HepG2 (cell line): ENCODE measurements around the gene PRMT7. TPM values are rescaled to one million over a fixed set of nuclear protein-coding genes. Genes with fewer than 3 reads are reported as not detected.

ENCODE experiments used
- CBFB ChIP-seq: sonication (generic); formaldehyde crosslinking; IDR thresholded peaks from 2 replicates; pipeline ENCODE4 v1.4.0; 2020; ENCODE audit warnings: missing genetic modification reagents
- HIVEP1 ChIP-seq: sonication (generic); formaldehyde crosslinking; IDR thresholded peaks from 2 replicates; pipeline ENCODE4 v1.4.0; 2020; ENCODE audit warnings: mild to moderate bottlenecking, missing genetic modification reagents
- IKZF5 ChIP-seq: IDR thresholded peaks from 2 replicates; pipeline ENCODE4 v1.6.1; 2018; ENCODE audit warnings: missing genetic modification reagents, mild to moderate bottlenecking, missing compliant biosample characterization
- ISL2 ChIP-seq: sonication (generic); formaldehyde crosslinking; IDR thresholded peaks from 2 replicates; pipeline ENCODE4 v1.5.0; 2020; ENCODE audit warnings: missing genetic modification reagents
- ISX ChIP-seq: sonication (generic); formaldehyde crosslinking; conservative IDR thresholded peaks from 2 replicates; pipeline ENCODE4 v1.5.0; 2020; ENCODE audit warnings: missing genetic modification reagents
- MED8 ChIP-seq: sonication (generic); formaldehyde crosslinking; IDR thresholded peaks from 2 replicates; pipeline ENCODE4 v1.8.1; 2023; ENCODE audit warnings: mild to moderate bottlenecking, missing genetic modification reagents; ENCODE audit not compliant: insufficient replicate concordance
- MIER2 ChIP-seq: IDR thresholded peaks from 2 replicates; pipeline ENCODE4 v1.6.1; 2016; ENCODE audit warnings: missing biosample characterization, missing genetic modification reagents
- ONECUT2 ChIP-seq: sonication (generic); formaldehyde crosslinking; IDR thresholded peaks from 2 replicates; pipeline ENCODE4 v1.4.0; 2020; ENCODE audit warnings: missing genetic modification reagents
- PAX8 ChIP-seq: sonication (generic); formaldehyde crosslinking; IDR thresholded peaks from 2 replicates; pipeline ENCODE4 v1.8.0; 2022; ENCODE audit warnings: mild to moderate bottlenecking, missing genetic modification reagents, borderline replicate concordance
- PHB2 ChIP-seq: fragments of 450-650 bp; IDR thresholded peaks from 2 replicates; pipeline ENCODE4 v1.6.1; 2018; ENCODE audit not compliant: partially characterized antibody
- SYNCRIP ChIP-seq: fragments of 200-400 bp; formaldehyde crosslinking; IDR thresholded peaks from 2 replicates; pipeline ENCODE4 v1.6.1; 2018; ENCODE audit warnings: mild to moderate bottlenecking, low read depth, low read length; ENCODE audit not compliant: insufficient read depth
- TFE3 ChIP-seq: IDR thresholded peaks from 2 replicates; pipeline ENCODE4 v1.6.1; 2016
- TOPORS ChIP-seq: sonication (generic); formaldehyde crosslinking; IDR thresholded peaks from 2 replicates; pipeline ENCODE4 v1.8.0; 2023; ENCODE audit warnings: mild to moderate bottlenecking, missing genetic modification reagents
- WIZ ChIP-seq: sonication (generic); formaldehyde crosslinking; IDR thresholded peaks from 2 replicates; pipeline ENCODE4 v1.5.1; 2020; ENCODE audit warnings: mild to moderate bottlenecking, missing genetic modification reagents
- XRCC5 ChIP-seq: fragments of 200-400 bp; formaldehyde crosslinking; optimal IDR thresholded peaks from 2 replicates; pipeline ENCODE3; 2017; ENCODE audit warnings: mild to moderate bottlenecking, low read length
- ZIK1 ChIP-seq: sonication (generic); formaldehyde crosslinking; IDR thresholded peaks from 2 replicates; pipeline ENCODE4 v1.5.0; 2020; ENCODE audit warnings: mild to moderate bottlenecking, low read depth, missing genetic modification reagents, borderline replicate concordance
- ZKSCAN8 ChIP-seq: IDR thresholded peaks from 2 replicates; pipeline ENCODE4 v1.6.1; 2016; ENCODE audit warnings: borderline replicate concordance, missing genetic modification reagents, missing compliant biosample characterization
- ZNF263 ChIP-seq: sonication (generic); formaldehyde crosslinking; IDR thresholded peaks from 2 replicates; pipeline ENCODE4 v1.4.0; 2020; ENCODE audit warnings: missing genetic modification reagents
- ZNF33B ChIP-seq: sonication (generic); formaldehyde crosslinking; IDR thresholded peaks from 2 replicates; pipeline ENCODE4 v1.5.1; 2020; ENCODE audit warnings: mild to moderate bottlenecking, missing genetic modification reagents
- ZNF558 ChIP-seq: sonication (generic); formaldehyde crosslinking; IDR thresholded peaks from 2 replicates; pipeline ENCODE4 v1.9.0; 2022; ENCODE audit warnings: mild to moderate bottlenecking, missing genetic modification reagents, borderline replicate concordance
- ZNF670 ChIP-seq: sonication (generic); formaldehyde crosslinking; IDR thresholded peaks from 2 replicates; pipeline ENCODE4 v1.8.0; 2022; ENCODE audit warnings: mild to moderate bottlenecking, missing genetic modification reagents, borderline replicate concordance
- polyA plus RNA-seq, 8 experiments: library from polyadenylated mRNA; depleted of rRNA in 3 of 8; stranded (reverse) in 7 of 8; unstranded in 1 of 8; fragments of >200 nt; fragmentation: Illumina TruSeq in 4 of 8; extraction: Trizol in 4 of 8; gene quantifications; 2 replicates each; pipeline versions ENCODE4 v1.2.1 to v1.2.3, GENCODE V29; 2011 to 2016; ENCODE audit warnings: low read depth in 4 of 8, missing spikeins in 1 of 8, mixed read lengths in 1 of 8; ENCODE audit not compliant: insufficient read depth in 1 of 8
- total RNA-seq, 5 experiments: library from RNA; depleted of rRNA; stranded (reverse); fragments of >200 nt; fragmentation: Illumina TruSeq; extraction: Trizol; gene quantifications; 2 replicates each; pipeline ENCODE4 v1.2.3, GENCODE V29; 2016; ENCODE audit warnings: low read depth in 1 of 5
- TF ChIP-seq, protein P1 (sequence below): sonication (generic); formaldehyde crosslinking; IDR thresholded peaks from 2 replicates; pipeline ENCODE4; 2020; ENCODE audit warnings: missing genetic modification reagents, mild to moderate bottlenecking, borderline replicate concordance
- TF ChIP-seq, protein P2 (sequence below): sonication (generic); formaldehyde crosslinking; IDR thresholded peaks from 2 replicates; pipeline ENCODE4 v1.9.0; 2021; ENCODE audit warnings: missing genetic modification reagents, borderline replicate concordance

PRMT7 gene
- total and polyA plus RNA-seq, 2 of the 13 experiments (the other 11 are each of a cell fraction or from before 2014, with no cell fraction given), result 47.5 to 55.0 TPM

GRCh38 chr16:68310774-68311511 is at the start of gene PRMT7, which contains the start of gene SLC7A6OS (continued):
- no peak for TF ChIP-seq SYNCRIP
- TF ChIP-seq ZIK1, result peak; percentile 99
- peak; percentile 98 for TF ChIP-seq HIVEP1
- peak; percentile 98 for TF ChIP-seq MED8
- peak; percentile 99 for TF ChIP-seq ISX (CRISPR knock-in tag)
- peak; percentile 97 for TF ChIP-seq TFE3 (CRISPR knock-in tag)
- TF ChIP-seq ONECUT2 (CRISPR knock-in tag), result peak; percentile 79
- TF ChIP-seq PHB2, result no peak
- peak; percentile 90 for TF ChIP-seq XRCC5
- TF ChIP-seq ZKSCAN8 (CRISPR knock-in tag), result peak; percentile 97
- peak; percentile 99 for TF ChIP-seq TOPORS
- peak; percentile 92 for TF ChIP-seq ISL2 (CRISPR knock-in tag)
- TF ChIP-seq IKZF5 (CRISPR knock-in tag), result peak; percentile 100
- TF ChIP-seq WIZ, result peak; percentile 97
- TF ChIP-seq, protein P1, sequence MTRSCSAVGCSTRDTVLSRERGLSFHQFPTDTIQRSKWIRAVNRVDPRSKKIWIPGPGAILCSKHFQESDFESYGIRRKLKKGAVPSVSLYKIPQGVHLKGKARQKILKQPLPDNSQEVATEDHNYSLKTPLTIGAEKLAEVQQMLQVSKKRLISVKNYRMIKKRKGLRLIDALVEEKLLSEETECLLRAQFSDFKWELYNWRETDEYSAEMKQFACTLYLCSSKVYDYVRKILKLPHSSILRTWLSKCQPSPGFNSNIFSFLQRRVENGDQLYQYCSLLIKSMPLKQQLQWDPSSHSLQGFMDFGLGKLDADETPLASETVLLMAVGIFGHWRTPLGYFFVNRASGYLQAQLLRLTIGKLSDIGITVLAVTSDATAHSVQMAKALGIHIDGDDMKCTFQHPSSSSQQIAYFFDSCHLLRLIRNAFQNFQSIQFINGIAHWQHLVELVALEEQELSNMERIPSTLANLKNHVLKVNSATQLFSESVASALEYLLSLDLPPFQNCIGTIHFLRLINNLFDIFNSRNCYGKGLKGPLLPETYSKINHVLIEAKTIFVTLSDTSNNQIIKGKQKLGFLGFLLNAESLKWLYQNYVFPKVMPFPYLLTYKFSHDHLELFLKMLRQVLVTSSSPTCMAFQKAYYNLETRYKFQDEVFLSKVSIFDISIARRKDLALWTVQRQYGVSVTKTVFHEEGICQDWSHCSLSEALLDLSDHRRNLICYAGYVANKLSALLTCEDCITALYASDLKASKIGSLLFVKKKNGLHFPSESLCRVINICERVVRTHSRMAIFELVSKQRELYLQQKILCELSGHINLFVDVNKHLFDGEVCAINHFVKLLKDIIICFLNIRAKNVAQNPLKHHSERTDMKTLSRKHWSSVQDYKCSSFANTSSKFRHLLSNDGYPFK, result peak; percentile 97
- TF ChIP-seq ZNF33B (CRISPR knock-in tag), result peak; percentile 100
- peak; percentile 86 for TF ChIP-seq ZNF263
- TF ChIP-seq MIER2 (CRISPR knock-in tag), result peak; percentile 86; the same call in 1 of the 2 replicates
- TF ChIP-seq, protein P2, sequence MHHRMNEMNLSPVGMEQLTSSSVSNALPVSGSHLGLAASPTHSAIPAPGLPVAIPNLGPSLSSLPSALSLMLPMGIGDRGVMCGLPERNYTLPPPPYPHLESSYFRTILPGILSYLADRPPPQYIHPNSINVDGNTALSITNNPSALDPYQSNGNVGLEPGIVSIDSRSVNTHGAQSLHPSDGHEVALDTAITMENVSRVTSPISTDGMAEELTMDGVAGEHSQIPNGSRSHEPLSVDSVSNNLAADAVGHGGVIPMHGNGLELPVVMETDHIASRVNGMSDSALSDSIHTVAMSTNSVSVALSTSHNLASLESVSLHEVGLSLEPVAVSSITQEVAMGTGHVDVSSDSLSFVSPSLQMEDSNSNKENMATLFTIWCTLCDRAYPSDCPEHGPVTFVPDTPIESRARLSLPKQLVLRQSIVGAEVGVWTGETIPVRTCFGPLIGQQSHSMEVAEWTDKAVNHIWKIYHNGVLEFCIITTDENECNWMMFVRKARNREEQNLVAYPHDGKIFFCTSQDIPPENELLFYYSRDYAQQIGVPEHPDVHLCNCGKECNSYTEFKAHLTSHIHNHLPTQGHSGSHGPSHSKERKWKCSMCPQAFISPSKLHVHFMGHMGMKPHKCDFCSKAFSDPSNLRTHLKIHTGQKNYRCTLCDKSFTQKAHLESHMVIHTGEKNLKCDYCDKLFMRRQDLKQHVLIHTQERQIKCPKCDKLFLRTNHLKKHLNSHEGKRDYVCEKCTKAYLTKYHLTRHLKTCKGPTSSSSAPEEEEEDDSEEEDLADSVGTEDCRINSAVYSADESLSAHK (CRISPR knock-in tag), result peak; percentile 95; the same call in 1 of the 2 replicates
- TF ChIP-seq CBFB (CRISPR knock-in tag), result peak; percentile 94
- TF ChIP-seq ZNF558, result peak; percentile 100
- peak; percentile 100 for TF ChIP-seq ZNF670 (CRISPR knock-in tag)
- TF ChIP-seq PAX8 (CRISPR knock-in tag), result no peak; the same call in 1 of the 2 replicates
